Hepatocyte (in vitro differentiated cells): ENCODE data around the gene FOSL2. TPM values are rescaled to one million over a fixed set of nuclear protein-coding genes. Genes with fewer than 3 reads are reported as not detected.
A peak's percentile ranks its signal among the peaks of the same experiment; 100 is the strongest.

ENCODE experiments used
- DNase-seq: peaks from one replicate; pipeline ENCODE4 v3.0.0-alpha.2; 2016; ENCODE audit warnings: low spot score
- H2AFZ ChIP-seq: fragments of 200-600 bp; sonication (generic); 2 replicates; pipeline ENCODE4 v1.6.0; 2016; ENCODE audit warnings: antibody characterized with exemption, mild to moderate bottlenecking
- H3K27ac ChIP-seq: fragments of 200-600 bp; sonication (generic); 2 replicates; pipeline ENCODE4 v1.5.1; 2016; ENCODE audit warnings: mild to moderate bottlenecking
- H3K27me3 ChIP-seq: fragments of 200-600 bp; sonication (generic); 2 replicates; pipeline ENCODE4 v1.6.1; 2016
- H3K36me3 ChIP-seq: fragments of 200-600 bp; sonication (generic); replicated peaks from 2 replicates; pipeline ENCODE4 v1.5.1; 2016; ENCODE audit warnings: low read depth; ENCODE audit not compliant: insufficient read depth
- H3K4me1 ChIP-seq: fragments of 200-600 bp; sonication (generic); 2 replicates; pipeline ENCODE4 v1.5.1; 2016; ENCODE audit warnings: mild to moderate bottlenecking, moderate library complexity; ENCODE audit not compliant: insufficient read depth
- H3K4me2 ChIP-seq: fragments of 200-600 bp; sonication (generic); 2 replicates; pipeline ENCODE4 v1.6.0; 2016
- H3K4me3 ChIP-seq: fragments of 200-600 bp; sonication (generic); 2 replicates; pipeline ENCODE4 v1.5.1; 2016; ENCODE audit warnings: mild to moderate bottlenecking
- H3K79me2 ChIP-seq: fragments of 200-600 bp; sonication (generic); 2 replicates; pipeline ENCODE4 v1.6.0; 2017; ENCODE audit warnings: mild to moderate bottlenecking
- H3K9me2 ChIP-seq: fragments of 200-600 bp; sonication (generic); replicated peaks from 2 replicates; pipeline ENCODE4 v1.6.0; 2017; ENCODE audit warnings: mild to moderate bottlenecking; ENCODE audit not compliant: insufficient read depth
- H3K9me3 ChIP-seq: fragments of 200-600 bp; sonication (generic); 2 replicates; pipeline ENCODE4 v1.5.1; 2016; ENCODE audit warnings: low read depth, mild to moderate bottlenecking
- H4K20me1 ChIP-seq: fragments of 200-600 bp; sonication (generic); 2 replicates; pipeline ENCODE4 v1.6.0; 2016; ENCODE audit warnings: mild to moderate bottlenecking; ENCODE audit not compliant: insufficient read depth, poor library complexity, severe bottlenecking
- CTCF ChIP-seq: fragments of 200-600 bp; sonication (generic); IDR thresholded peaks from 2 replicates; pipeline ENCODE4 v1.5.1; 2016; ENCODE audit warnings: antibody characterized with exemption, mild to moderate bottlenecking; ENCODE audit not compliant: poor library complexity
- EZH2 ChIP-seq: fragments of 200-600 bp; sonication (generic); IDR thresholded peaks from 2 replicates; pipeline ENCODE4 v1.6.1; 2016; ENCODE audit warnings: antibody characterized with exemption, mild to moderate bottlenecking, borderline replicate concordance
- EZH2phosphoT487 ChIP-seq: fragments of 200-600 bp; sonication (generic); IDR thresholded peaks from one replicate; pipeline ENCODE4 v1.6.1; 2018; ENCODE audit warnings: antibody characterized with exemption, mild to moderate bottlenecking, low read depth, moderate library complexity; ENCODE audit not compliant: unreplicated experiment, severe bottlenecking
- WGBS: methylation state at CpG from one replicate; pipeline ENCODE4 v1.1.6; 2016; ENCODE audit warnings: low lambda C conversion rate; ENCODE audit errors: missing lambda C conversion rate; 5-methylcytosine and 5-hydroxymethylcytosine counted together
- polyA plus RNA-seq: library from polyadenylated mRNA; unstranded; fragments of >200 nt; fragmentation: Nextera tagmentation; extraction: Ambion mirVana; gene quantifications from 2 replicates; pipeline ENCODE4 v1.2.1, GENCODE V29; 2016
- total RNA-seq: library from RNA; depleted of rRNA; stranded (reverse); fragments of >200 nt; gene quantifications from 2 replicates; pipeline ENCODE4 v1.2.3, GENCODE V29; 2014

The FOSL2 gene
- total and polyA plus RNA-seq, 2 experiments from 2014 or later: 91.1 to 148 TPM

DNA sequence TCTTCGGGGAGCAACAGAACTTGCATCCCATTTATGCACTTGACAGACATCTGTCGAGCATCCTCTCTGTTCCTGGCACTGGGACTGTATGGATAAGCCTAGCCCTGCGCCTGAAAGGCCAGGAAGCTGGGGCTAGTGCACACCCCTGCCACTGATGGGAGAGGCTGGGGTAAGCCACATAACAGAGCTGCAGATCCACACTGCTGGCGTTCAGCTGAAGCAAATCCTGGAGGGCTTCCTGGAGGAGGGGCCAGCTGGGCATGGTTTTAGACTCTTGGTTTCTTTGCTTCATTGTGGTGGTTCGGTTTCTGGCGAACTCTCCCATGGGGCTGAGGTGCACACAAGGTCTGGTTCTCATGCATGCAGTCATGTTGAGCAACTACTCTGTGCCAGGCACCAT, 45.5 kb upstream of the FOSL2 start:
- Histone ChIP-seq H3K4me1 (peaks cover 31% of the 10 kb centered on the region), H3K27ac (peak overlapping the region; percentile 56), H3K9me2 (no peaks in the 10 kb centered on the region), H3K4me2 (no peak overlapping the region), H3K9me3 (no peaks in the 10 kb centered on the region), H3K4me3 (no peak overlapping the region), H3K27me3 (no peaks in the 10 kb centered on the region), H3K79me2 (no peaks in the 10 kb centered on the region), H2AFZ (no peak overlapping the region), H4K20me1 (no peaks in the 10 kb centered on the region), H3K36me3 (no peaks in the 10 kb centered on the region)
- TF ChIP-seq CTCF (no peak), EZH2phosphoT487 (no peak), EZH2 (no peak)
- 91% methylated on average over 6 of the region's 6 CpGs for WGBS
- DNase-seq: no peak

- H3K4me2 ChIP-seq: no peak overlapping the region
- WGBS: 85% methylated on average over 9 of the region's 9 CpGs
- H3K4me3 ChIP-seq: no peak overlapping the region
- no peak for DNase-seq
- no peak overlapping the region for H3K27ac ChIP-seq
- no peak overlapping the region for H2AFZ ChIP-seq
- no peaks in the 10 kb centered on the region for H3K9me3 ChIP-seq
- no peaks in the 10 kb centered on the region for H3K27me3 ChIP-seq
- H4K20me1 ChIP-seq: no peaks in the 10 kb centered on the region
- H3K4me1 ChIP-seq: peaks cover 31% of the 10 kb centered on the region
- H3K9me2 ChIP-seq: no peaks in the 10 kb centered on the region
- H3K79me2 ChIP-seq: no peaks in the 10 kb centered on the region
- TF ChIP-seq EZH2 (no peak), EZH2phosphoT487 (no peak), CTCF (no peak)
- no peaks in the 10 kb centered on the region for H3K36me3 ChIP-seq
These were observed 45.1 kb upstream of the FOSL2 start for GRCh38 chr2:28347596-28347995.

DNA sequence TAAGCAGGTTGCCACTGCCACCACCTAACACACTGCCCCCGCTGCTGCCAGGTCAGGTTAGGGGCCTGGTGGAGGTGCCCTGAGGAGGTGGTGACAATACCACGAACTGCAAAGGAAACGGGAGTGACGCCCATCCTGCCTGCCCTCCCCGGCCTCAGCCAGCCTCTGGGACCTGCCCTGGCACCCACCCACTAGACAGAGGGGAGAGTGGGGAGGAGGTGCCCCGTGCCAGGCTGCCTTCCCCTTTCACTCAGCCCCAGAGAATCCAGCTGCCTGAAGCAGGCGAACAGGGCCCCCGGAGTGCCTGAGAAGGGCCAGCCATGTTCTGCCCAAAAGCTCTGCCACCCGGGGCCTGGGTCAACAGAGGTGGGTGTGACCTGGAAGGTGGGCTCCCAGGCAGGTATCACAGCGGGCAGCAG, 44.5 kb upstream of the FOSL2 start:
- WGBS: 94% methylated on average over 10 of the region's 10 CpGs
- H2AFZ ChIP-seq: no peak overlapping the region
- no peaks in the 10 kb centered on the region for H3K9me2 ChIP-seq
- TF ChIP-seq EZH2phosphoT487 (no peak), CTCF (no peak), EZH2 (no peak)
- H3K4me3 ChIP-seq: no peak overlapping the region
- no peaks in the 10 kb centered on the region for H3K79me2 ChIP-seq
- peaks cover 29% of the 10 kb centered on the region for H3K4me1 ChIP-seq
- DNase-seq: no peak
- no peaks in the 10 kb centered on the region for H3K36me3 ChIP-seq
- H3K4me2 ChIP-seq: no peak overlapping the region
- H3K9me3 ChIP-seq: no peaks in the 10 kb centered on the region
- H4K20me1 ChIP-seq: no peaks in the 10 kb centered on the region
- H3K27ac ChIP-seq: no peak overlapping the region
- H3K27me3 ChIP-seq: no peaks in the 10 kb centered on the region

GRCh38 chr2:28348921-28349320, 43.7 kb upstream of the FOSL2 start:
- H3K9me3 ChIP-seq: no peaks in the 10 kb centered on the region
- no peak overlapping the region for H2AFZ ChIP-seq
- TF ChIP-seq CTCF: no peak
- TF ChIP-seq EZH2: no peak
- TF ChIP-seq EZH2phosphoT487: no peak
- H3K4me3 ChIP-seq: no peak overlapping the region
- no peak overlapping the region for H3K27ac ChIP-seq
- no peak overlapping the region for H3K4me2 ChIP-seq
- no peaks in the 10 kb centered on the region for H3K79me2 ChIP-seq
- H4K20me1 ChIP-seq: no peaks in the 10 kb centered on the region
- no peaks in the 10 kb centered on the region for H3K27me3 ChIP-seq
- no peaks in the 10 kb centered on the region for H3K36me3 ChIP-seq
- peaks cover 23% of the 10 kb centered on the region for H3K4me1 ChIP-seq
- H3K9me2 ChIP-seq: no peaks in the 10 kb centered on the region
- 95% methylated on average over 11 of the region's 11 CpGs for WGBS
- DNase-seq: no peak
